Endothelial cell of umbilical vein (primary cell): ENCODE results near the gene FRG2B. TPM values are rescaled to one million over a fixed set of nuclear protein-coding genes. Genes with fewer than 3 reads are reported as not detected.
"Not testable (repeated sequence)": the region's sequence is repeated elsewhere in the genome, so short reads cannot be mapped to it uniquely, and the experiment has no call there.

ENCODE experiments used
- BruUV-seq: library from RNA; stranded (reverse); fragments of 400-500 nt; replicated peaks from 2 replicates; lab custom pipeline; 2021; lab: Mats Ljungman, UMichigan
- CTCF ChIA-PET: fragments of 300-600, 350-600 bp; sonication (Branson Sonifier 250); formaldehyde crosslinking; loops from one replicate; lab custom pipeline; 2021; ENCODE audit warnings: antibody characterized with exemption, inconsistent platforms; lab: Charles Lee
- POLR2A ChIA-PET: fragments of 300-600, 350-600 bp; sonication (Branson Sonifier 250); formaldehyde crosslinking; loops from one replicate; lab custom pipeline; 2021; ENCODE audit warnings: antibody characterized with exemption, inconsistent platforms; lab: Charles Lee
- DNase-seq: peaks from one replicate; pipeline ENCODE4 v3.0.0-alpha.2; 2011; ENCODE audit warnings: low read depth, low spot score
- FAIRE-seq: peaks from 2 replicates; lab custom pipeline; 2011; peaks lifted over from hg19 to GRCh38; lab: Jason Lieb, UNC
- H2AFZ ChIP-seq: 2 replicates; pipeline ENCODE4 v1.6.0; 2012; ENCODE audit warnings: low read depth, low read length, control low read depth, inconsistent platforms
- H3K27ac ChIP-seq: 2 replicates; pipeline ENCODE4 v1.5.1; 2011; ENCODE audit warnings: low read depth, mild to moderate bottlenecking, control low read depth, low read length, moderate library complexity; ENCODE audit not compliant: insufficient read depth
- H3K27me3 ChIP-seq, 2 experiments: 2 replicates each; pipeline versions ENCODE4 v1.6.0 to v1.6.1; 2011; ENCODE audit warnings: low read length in 2 of 2, mixed read lengths in 1 of 2; ENCODE audit not compliant: control insufficient read depth in 2 of 2, insufficient read depth in 2 of 2
- H3K36me3 ChIP-seq, 2 experiments: 2 replicates in 1 of 2; 3 replicates in 1 of 2; pipeline ENCODE4 v1.5.1; 2011; ENCODE audit warnings: low read length in 2 of 2, mild to moderate bottlenecking in 1 of 2, moderate library complexity in 1 of 2; ENCODE audit not compliant: control insufficient read depth in 2 of 2, insufficient read depth in 2 of 2; ENCODE audit errors: extremely low read depth in 1 of 2
- H3K4me1 ChIP-seq: 3 replicates; pipeline ENCODE4 v1.5.1; 2011; ENCODE audit warnings: mild to moderate bottlenecking, low read length; ENCODE audit not compliant: control insufficient read depth, insufficient read depth; ENCODE audit errors: extremely low read depth
- H3K4me2 ChIP-seq: 2 replicates; pipeline ENCODE4 v1.6.1; 2011; ENCODE audit warnings: low read length, control low read depth, mixed read lengths; ENCODE audit not compliant: insufficient read depth
- H3K4me3 ChIP-seq, 3 experiments: fragments of 200-600 bp in 1 of 3; sonication (generic), shearing (Covaris generic) in 1 of 3; replicated peaks in 1 of 3; 2 replicates each; pipeline ENCODE4 v1.5.1; 2011 to 2016; ENCODE audit warnings: control low read depth in 3 of 3, low read length in 3 of 3, mild to moderate bottlenecking in 2 of 3, inconsistent platforms in 1 of 3, low read depth in 1 of 3, moderate library complexity in 1 of 3; ENCODE audit not compliant: insufficient read depth in 1 of 3
- H3K79me2 ChIP-seq: 2 replicates; pipeline ENCODE4 v1.6.0; 2012; ENCODE audit warnings: low read length, inconsistent platforms; ENCODE audit not compliant: control insufficient read depth, insufficient read depth
- H3K9ac ChIP-seq: replicated peaks from 2 replicates; pipeline ENCODE3; 2011; ENCODE audit warnings: low read length, control low read depth; ENCODE audit not compliant: insufficient read depth; ENCODE audit errors: extremely low read depth
- H3K9me1 ChIP-seq: replicated peaks from 3 replicates; pipeline ENCODE4 v1.6.0; 2011; ENCODE audit warnings: mild to moderate bottlenecking, low read length; ENCODE audit not compliant: control insufficient read depth, insufficient read depth; ENCODE audit errors: extremely low read depth
- H3K9me3 ChIP-seq: replicated peaks from 2 replicates; pipeline ENCODE4 v1.5.1; 2012; ENCODE audit warnings: low read length, inconsistent platforms; ENCODE audit not compliant: control insufficient read depth, insufficient read depth
- H4K20me1 ChIP-seq: replicated peaks from 2 replicates; pipeline ENCODE3; 2011; ENCODE audit warnings: mild to moderate bottlenecking, low read length; ENCODE audit not compliant: control insufficient read depth, insufficient read depth; ENCODE audit errors: extremely low read depth
- dilution Hi-C: fragments of 300-500 bp; cut with MboI; formaldehyde crosslinking; loops from one replicate; pipeline ENCODE4 v1.15.0; 2019; ENCODE audit warnings: low sequenced_read_pairs; ENCODE audit not compliant: extremely low pct_ligation_motif_present
- intact Hi-C: fragments of 100-400 bp; cut with micrococcal nuclease; formaldehyde crosslinking; loops from one replicate; pipeline ENCODE4 v1.10.0; 2022
- polyA plus RNA-seq, 4 experiments: library from polyadenylated mRNA; depleted of rRNA in 3 of 4; stranded (reverse) in 3 of 4; unstranded in 1 of 4; fragments of >200 nt; gene quantifications; 2 replicates each; pipeline versions ENCODE4 v1.2.1 to v1.2.3, GENCODE V29; 2011 to 2012; ENCODE audit warnings: missing spikeins in 1 of 4
- total RNA-seq: library from RNA; stranded (reverse); gene quantifications from 2 replicates; pipeline ENCODE4 v1.2.3, GENCODE V29; 2021

FRG2B gene
- total and polyA plus RNA-seq, 2 donors (not counting 3 experiments of a cell fraction or from before 2014, with no cell fraction given), result not detected

DNA sequence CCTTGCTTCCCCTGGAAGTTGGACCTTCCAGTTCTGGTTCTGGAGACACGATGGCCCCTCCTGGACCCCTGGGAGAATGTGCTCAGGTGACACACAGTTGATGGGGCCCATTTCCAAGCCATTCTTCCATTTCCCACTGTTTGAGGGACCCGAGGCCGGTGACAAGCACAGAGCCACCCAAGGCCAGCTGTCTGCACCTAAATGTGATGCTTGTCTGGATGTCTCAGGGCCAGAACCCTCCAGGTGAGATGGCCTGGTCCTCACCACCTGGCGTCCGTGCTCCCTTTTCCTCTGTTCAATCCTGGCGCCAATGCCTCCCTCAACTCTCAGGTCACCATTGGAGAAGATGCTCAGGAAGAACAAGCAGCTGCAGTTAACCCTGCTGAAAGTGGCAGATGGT, 33.9 kb upstream of the FRG2B start:
- H3K27me3 ChIP-seq, dilution Hi-C loops, H3K4me3 ChIP-seq, DNase-seq, H3K79me2 ChIP-seq, H3K9me1 ChIP-seq, BruUV-seq, H4K20me1 ChIP-seq, intact Hi-C loops, CTCF ChIA-PET, POLR2A ChIA-PET, H3K9me3 ChIP-seq, H2AFZ ChIP-seq, H3K4me1 ChIP-seq, H3K27ac ChIP-seq, H3K9ac ChIP-seq, H3K4me2 ChIP-seq, H3K36me3 ChIP-seq: not testable (repeated sequence)
- peak; percentile 38 for FAIRE-seq

- intact Hi-C loops, result not testable (repeated sequence)
Observed at GRCh38 chr10:133657276-133657675, 30.7 kb upstream of the FRG2B start.

DNA sequence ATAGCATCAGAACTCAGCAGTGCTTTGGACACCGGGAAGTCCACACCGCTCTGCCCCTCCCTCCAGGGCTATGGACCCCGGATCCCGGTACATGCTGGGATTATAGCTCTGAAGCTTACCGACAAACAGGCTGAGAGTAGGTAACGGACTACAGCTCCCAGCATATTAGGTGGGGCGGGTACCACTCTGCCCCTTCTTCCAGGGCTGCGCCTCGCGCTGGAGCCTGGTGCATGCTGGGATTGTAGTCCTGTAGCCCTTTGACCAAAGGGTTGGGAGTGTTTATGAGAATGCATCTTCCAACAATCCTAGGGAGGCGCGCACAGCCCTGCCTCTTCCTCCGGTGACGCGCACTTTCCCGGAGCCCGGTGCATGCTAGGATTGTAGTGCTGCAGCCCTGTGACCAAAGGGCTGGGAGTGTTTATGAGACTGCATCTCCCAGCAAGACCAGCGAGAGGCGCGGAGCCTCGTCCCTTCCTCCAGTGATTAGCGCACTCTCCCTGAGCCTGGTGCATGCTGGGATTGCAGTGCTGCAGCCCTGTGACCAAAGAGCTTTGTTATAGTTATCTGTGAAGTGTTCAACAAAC, 22.4 kb upstream of the FRG2B start:
- H3K4me2 ChIP-seq, H3K9ac ChIP-seq, H3K9me1 ChIP-seq, H3K4me3 ChIP-seq, DNase-seq, intact Hi-C loops, POLR2A ChIA-PET, H3K9me3 ChIP-seq, H3K27me3 ChIP-seq, dilution Hi-C loops, CTCF ChIA-PET, H3K79me2 ChIP-seq, H3K4me1 ChIP-seq, H3K27ac ChIP-seq, FAIRE-seq, H4K20me1 ChIP-seq, H2AFZ ChIP-seq, BruUV-seq, H3K36me3 ChIP-seq: not testable (repeated sequence)

More at GRCh38 chr10:133657276-133657675, 30.7 kb upstream of the FRG2B start:
- H3K4me2 ChIP-seq, H3K27me3 ChIP-seq, POLR2A ChIA-PET, H4K20me1 ChIP-seq, CTCF ChIA-PET, H3K9me3 ChIP-seq, H3K27ac ChIP-seq, FAIRE-seq, H3K4me1 ChIP-seq, H3K79me2 ChIP-seq, H3K36me3 ChIP-seq, H2AFZ ChIP-seq, BruUV-seq, H3K4me3 ChIP-seq, H3K9me1 ChIP-seq, dilution Hi-C loops, DNase-seq, H3K9ac ChIP-seq: not testable (repeated sequence)

- H3K9me3 ChIP-seq, intact Hi-C loops, H2AFZ ChIP-seq, H3K27ac ChIP-seq, H3K36me3 ChIP-seq, H3K27me3 ChIP-seq, DNase-seq, H3K9ac ChIP-seq, BruUV-seq, CTCF ChIA-PET, POLR2A ChIA-PET, H3K4me3 ChIP-seq, H3K4me2 ChIP-seq, H3K79me2 ChIP-seq, H3K4me1 ChIP-seq, H4K20me1 ChIP-seq, dilution Hi-C loops, H3K9me1 ChIP-seq, FAIRE-seq: not testable (repeated sequence)
Observed at GRCh38 chr10:133647075-133647748, 20.6 kb upstream of the FRG2B start.
